ENCODE data around the gene CHURC1.

CHURC1 gene

DNA sequence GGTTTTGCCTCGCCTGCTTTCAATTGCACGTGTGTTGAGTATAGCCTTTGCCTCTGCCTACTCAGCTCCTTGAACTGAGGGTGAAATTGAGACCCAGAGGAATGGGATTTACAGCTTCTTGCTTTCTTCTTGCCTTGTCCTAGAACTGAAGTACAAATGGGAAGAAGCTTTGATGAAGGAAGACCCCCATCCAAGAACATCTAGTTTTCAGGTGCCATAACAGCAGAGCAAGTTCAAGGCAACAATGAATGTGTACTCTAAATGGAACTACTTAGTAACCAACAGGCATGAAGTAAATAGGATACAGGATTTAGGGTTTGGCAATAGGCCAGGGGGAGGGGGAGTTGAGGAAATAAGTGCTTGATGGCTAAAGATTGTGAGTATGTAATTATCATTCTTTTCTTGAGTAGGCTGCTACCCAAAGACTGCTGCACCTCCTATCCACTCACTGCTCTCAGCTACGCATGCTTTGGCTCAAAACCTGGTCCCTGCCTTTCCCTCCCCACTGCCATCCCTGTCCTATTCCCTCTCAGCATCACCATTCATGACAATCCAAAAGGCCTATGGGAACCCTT is 26.2 kb downstream of the CHURC1 start:
- DNase-seq, result no peak

DNA sequence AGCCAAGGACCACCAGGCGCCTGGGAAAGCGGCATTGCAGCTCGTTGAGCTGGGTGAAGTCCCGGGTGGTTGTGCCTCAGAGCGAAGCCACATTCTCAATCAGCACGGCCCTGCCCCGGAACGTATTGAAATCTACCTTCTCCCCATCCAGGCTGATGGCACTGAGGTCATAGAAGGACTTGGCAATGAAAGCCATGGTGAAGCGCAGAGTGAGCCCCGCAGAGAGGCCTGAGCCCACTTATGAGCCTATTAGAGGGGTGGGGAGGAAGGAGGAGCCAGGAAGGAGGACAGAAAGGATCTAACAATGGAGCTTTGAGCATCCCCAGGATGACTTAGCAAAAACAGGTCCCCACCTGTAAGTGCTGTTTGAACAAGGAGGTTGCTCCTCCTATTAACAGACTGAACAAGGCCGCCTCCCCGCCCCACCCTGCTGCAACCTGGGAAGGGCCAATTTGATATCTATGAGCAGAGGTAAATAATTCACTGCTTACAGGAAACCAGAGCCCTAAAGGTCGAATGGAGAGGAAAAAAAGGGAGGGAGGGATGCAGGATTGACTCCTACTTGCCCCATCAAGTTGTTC is 28.4 kb downstream of the CHURC1 start, which contains the start of gene GPX2:
Gene GPX2, minus strand, starts transcription at position 215 of the 581 bp plus-strand sequence. Its CDS starts 19 bp downstream, at position 196.
- no peak for DNase-seq

DNA sequence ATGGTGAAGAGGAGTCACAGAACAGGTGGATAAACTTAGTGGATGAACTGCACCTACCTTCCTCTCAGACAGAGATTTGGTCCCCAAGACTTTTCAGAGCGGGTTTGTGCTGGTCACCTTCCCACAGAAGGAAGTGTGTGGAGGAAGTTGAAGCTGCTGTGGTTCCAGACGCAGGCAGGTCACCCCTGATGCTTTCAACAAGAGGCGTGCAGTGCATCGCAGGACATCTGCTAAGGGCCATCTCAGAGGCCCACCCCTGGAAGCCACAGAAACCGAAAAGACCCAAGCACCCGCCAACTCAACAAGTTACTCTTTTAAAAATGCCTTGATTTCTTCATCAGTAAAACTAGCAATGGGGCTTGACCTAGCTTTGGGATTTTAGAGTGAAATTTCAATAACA is 29.3 kb downstream of the CHURC1 start:
- DNase-seq, result no peak

DNA sequence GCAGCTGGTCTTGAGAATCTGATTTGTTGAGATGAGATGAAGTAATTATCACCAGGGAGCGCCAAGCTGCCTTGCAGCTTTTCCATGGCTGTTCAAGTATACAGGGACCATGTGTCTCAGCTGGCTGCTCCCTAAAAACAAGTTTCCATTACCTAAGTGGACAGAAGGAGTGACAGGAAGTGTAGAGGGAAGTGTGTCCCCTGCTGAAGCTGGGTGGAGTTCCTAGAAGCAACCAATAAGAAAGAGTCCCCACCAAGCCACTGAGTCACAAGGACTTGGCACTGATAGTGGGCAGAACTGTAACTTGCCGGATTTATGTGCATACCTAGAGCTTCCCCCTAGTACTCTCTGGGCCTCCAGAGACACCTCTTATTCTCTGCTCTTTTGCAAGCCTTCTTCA is 29.8 kb downstream of the CHURC1 start:
- no peak for DNase-seq

DNA sequence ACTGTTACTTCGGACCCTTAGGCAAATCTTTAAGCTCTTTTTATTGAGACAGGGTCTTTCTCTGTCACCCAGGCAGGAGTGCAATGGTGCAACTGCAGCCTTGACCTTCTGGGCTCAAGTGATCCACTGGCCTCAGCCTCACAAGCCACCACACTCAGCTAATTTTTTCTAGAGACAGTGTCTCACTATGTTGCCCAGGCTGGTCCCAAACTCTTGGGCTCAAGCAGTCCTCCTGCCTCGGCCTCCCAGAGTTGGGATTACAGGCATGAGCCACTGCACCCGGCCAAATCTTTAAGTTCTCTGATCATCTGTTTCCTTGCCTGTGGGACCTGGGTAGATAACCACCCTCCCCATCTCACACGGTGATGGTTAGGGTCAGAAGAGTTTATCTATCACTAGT is 30.6 kb downstream of the CHURC1 start:
- DNase-seq, result no peak

DNA sequence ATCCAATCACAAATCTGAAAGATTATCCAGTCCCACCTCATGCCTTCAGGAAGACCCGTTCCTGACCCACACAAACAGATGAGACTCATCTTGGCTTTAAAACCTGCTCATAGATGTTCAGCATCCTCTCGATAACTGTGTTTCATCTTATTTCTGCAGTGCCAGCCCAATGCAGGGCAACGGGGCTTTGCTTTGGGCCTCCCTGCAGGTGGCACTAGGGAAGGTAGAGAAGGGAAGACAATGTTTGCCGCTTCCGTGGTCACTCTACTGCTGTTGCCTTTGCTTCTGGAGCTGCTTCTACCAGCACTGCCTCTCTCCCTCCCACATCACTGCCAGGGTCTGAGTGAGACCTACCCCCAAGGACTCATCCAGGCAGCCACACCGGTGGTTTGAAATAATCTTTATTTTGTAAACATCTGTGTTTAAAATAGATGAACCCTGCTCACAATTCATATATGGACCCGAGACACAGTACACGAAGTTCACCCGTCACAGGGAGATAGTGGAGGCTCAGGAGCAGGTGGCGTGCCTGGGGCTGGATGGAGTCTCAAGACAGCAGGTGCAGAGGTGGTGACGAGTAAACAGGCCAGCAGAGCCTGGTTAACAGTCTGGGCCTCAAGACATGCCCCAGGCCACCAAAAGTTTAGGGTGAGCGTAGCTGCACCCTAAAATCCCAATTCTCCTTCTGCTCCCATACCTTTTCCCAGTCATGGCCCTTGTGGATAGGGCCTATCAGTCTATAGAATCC is 31.4 kb downstream of the CHURC1 start:
- DNase-seq, result no peak

DNA sequence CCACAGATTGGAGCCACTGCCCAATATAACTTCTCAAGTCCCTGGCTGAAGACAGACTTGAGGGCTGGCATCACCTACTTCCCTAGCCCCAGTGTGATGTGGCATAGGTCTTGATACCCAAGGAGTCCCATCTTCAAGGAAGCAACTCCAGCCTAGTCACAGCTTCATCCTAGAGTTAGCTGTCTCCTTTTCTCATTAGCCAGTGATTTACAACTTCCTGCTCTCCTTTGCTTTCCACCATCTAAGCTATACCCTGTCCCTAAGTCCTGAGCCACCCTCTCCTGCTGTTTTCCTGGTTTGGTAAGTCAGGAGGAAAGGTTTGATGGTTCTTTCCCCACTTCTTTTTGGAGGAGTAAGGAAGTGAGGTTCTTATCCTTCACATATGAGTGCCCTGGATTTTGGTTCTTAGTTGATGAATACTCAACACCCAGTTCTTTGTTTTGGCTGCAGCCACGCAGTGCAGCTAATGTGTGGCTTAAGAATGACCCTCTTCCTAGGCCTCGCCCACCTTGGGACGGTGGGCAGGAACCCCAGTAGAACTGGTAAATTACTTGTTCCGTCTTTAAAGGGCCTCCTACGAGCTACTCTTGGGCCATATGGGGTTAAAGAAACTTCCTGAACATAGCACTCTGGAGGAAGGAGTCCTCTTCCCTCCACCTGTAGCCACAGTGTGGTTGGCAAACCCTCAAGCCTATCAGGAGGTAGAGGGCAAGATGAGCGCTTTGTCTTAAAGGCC is 32.2 kb downstream of the CHURC1 start:
- DNase-seq, result no peak

DNA sequence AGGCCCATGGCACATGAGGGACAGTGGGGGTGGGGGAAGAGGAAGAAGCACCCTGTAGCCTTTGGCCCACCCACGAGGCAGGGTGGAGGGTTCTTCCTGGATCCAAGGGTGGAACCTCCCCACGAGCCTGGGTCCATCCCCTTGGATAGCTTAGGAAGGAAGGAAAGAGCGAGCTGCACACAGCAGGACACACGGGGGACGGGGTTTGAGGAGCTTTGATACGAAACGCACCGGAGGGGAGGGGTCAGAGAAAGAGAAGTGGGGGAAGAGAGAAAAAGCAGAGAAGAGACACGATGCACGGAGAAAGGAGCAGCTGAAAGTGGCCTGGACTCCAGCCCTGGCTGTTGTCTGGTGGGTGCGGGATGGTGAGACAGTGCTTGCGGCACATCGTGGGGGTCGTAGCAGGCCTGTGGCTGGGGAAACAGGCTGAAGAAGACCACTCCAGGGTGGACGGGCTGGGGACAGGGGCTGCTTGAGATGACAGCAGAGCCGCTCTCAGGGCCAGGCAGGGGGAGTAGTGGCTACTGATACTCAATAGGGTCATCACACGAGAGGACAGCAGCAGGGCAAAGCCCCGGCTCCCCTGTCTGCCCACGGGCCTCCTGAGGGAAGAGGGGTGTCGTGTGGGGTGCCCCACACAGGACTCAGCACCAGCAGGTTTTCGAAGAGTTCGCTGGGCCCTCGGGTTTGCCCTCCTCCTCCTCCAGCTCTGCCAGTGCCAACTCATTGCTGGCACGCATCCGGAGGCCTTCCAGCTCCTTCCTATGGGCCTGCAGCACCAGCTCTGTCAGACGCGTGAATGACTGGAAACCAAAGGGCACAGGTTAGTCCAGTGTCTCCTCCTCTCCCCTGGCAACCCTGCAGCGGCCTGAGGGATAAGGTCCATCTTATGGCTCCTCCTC is 33.7 kb downstream of the CHURC1 start:
- DNase-seq, result no peak

DNA sequence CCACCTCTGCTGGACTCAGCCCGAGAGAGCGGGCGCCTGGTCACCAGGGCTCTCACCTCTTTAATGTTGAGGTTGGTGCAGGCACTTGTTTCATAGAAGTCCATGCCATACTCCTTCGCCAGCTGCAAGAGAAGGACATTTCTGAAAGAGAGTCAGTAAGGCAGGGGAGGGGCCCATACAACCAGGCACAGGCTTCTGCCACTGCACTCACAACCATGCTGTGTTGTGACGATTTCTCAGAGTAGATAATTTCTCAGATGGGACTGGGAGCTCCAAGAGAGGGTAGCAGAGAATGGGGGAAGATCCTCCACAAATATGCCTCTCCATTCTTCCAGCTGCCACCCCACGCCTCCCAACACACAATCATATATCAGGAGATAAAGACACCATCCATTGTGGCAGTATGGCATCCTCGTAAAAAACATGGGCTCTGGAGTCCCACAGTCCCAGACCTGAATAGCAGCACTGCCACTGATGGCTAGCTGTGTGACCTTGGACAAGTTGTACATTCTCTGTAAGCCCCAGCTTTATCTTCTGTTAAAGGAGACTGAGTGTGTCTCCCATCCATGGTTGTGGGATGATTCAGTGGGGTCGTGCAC is 34.5 kb downstream of the CHURC1 start:
- DNase-seq, result no peak

DNA sequence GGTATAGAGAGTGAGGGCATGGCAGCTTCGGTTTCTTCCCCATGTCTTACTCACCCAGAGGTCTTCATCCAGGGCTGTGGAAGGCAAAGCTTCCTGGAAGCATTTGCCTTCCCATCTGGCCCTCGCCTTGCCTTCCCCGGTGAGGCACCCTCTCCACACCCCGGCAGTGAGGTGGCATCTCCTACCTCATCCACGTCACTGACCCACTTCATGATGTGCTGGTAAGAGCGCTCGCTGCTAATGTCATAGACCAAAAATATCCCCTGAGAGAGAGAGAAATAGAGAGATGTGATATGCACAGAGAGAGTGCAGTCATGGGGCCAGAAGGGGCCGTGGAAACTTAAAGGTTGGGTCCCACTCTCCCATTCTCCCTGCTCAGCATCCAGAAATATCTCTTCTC is 36.6 kb downstream of the CHURC1 start:
- DNase-seq, result no peak

DNA sequence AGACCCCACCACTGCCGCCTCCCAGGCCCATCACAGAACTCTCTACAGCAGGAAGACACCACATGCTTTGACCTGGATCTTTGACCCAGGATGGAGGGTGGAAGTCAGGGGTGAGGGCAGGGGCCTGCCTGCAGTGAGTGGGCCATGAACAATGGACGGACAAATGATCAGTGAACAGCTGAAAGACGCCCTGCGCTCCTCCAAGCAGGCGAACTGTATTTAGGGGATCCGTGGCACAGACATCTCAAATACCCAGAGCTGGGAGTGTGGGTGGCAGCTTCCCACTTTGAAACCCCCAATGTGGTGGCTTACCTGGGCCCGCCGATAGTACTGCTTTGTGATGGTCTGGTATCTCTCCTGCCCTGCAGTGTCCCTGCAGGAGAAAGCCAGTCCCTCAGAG is 37.0 kb downstream of the CHURC1 start:
- no peak for DNase-seq

DNA sequence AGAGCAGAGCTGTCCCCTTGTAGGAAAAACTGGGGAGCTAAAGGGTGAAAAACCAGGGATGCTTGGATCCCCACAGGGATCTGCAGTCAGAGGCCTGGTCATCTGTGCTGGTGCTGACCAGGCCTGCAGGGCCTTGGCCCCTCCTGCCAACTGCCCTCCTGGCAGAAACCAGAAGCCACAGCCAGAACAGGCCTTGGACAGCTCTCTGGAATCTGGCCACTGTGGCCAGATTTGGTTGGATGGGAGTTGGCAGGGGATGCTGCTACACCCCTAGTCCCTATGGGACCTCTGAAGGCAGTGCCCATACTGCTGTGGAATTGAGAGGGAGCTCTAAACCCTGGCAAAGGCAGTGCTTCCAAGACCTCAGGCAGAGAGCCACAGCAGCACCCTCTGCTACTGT is 37.5 kb downstream of the CHURC1 start:
- no peak for DNase-seq

DNA sequence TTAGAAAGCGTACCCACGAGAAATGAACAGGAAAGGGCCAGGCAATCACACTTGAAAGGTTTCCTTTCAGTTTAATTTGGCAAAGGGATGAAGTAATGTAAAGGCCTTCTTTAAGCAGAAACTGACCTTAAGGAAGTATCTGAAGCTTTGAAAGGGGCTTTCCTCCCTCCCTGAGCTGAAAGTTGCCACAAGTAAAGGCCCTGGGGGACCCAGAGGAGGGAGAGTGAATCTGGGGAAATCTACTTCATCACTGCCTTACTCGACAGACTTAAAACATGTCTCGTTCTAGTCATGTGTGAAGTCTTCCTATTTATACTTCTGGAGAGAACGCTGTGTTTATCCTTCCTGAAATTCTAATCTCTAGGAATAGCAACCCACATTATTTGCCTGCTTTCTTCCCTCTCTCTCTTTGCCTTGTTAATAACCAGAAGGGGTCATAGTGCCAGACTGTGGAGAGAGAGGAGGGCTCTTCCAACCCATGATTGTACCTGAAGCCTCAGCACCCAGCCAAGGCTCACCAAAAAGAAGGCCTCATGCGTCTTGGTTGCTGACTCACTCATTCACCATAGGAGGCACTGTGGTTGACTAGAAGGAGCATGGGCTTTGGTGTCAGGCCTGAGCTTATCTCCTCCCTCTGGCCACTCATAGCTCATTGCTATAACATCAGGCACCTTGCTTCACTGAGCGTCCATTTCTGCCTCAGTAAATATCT is 38.5 kb downstream of the CHURC1 start:
- peak; percentile 14 for DNase-seq

DNA sequence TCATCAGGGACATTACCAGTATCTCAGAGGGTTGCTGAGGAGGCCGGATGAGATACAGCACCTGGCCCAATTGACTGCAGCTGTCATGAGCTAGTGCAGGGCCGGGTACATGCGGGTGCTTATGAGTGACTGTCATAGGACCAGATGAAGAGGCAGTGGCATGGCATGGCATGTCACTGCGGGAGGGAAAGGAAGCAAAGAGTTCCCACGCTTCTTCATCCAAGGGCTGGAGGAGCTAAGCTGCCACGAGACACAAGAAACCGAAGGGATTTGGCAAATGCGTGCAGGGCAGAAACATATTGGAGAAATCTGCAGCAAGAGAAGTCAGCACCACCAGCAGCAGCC is 39.0 kb downstream of the CHURC1 start:
- DNase-seq, result no peak

DNA sequence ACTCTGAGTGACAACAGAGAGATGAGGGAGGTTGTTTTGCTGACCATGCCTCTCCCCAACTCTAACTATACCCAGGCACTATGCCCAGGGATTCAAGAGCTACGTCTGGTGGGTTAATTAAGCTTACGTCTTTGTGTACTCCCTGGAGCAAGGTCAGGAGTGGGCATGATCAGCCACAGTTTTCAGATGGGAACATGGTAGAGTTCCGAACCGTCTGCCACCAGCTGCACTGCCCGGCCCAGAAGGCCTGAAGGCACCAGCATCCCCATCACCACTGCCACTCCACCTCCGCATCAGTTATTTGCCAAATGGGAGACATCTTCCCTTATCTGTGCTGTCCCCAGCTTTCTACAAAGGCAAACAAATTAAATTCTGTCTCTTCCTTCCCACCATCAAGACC is 39.4 kb downstream of the CHURC1 start:
- no peak for DNase-seq

DNA sequence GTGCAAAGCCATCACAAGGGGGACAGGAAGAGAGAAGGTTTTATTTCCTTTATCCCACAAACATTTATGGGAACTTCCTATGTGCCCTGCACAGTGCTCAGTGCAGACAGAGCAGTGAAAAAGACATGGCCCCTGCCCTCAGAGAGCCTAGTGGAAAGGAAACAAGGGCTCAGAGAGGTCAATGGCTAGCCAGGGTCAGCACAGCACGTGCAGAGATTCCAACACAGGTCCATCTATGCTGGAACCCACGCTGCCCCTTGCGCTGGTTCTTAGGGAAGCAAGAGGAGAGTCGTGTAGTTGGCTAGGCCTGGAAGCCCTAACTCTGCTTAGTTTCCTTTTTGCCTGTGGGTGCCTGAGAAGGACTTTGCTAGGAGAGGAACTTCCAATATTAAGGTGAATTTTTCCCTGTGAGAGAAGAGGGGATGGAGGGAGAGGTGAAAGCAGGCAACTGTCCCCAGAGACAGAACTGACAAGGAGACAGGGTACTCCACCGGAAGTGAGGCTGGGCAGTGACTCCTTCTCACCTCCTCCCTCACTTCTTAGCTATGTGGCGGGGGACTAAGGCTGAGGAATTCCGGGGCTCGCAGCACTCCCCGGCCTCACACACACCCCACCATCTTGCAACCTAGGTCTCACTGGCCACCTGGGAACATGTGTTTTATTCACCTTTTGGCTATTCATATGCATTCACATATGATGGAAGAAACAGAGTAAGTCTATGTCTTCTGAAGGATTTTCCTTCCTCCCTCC is 40.4 kb downstream of the CHURC1 start:
- DNase-seq, result no peak

DNA sequence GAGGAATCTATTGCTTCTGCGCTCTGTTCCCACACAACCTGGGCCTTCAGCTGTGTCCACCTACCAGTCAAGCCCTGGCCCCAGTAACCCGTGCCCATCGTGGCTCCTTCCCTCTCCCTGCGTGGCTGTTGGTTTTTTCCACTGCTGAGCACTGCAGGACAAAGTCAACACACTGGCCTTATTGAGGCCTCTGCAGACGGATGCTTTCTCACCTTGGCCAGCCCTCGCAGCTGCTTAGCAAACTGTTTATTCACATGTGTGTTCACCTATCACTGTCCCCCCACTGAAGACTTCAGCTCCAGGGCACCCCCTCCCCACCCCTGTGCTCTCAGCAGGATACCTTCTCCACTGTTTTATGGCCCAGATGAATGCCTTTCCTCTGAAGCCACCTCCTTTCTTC is 41.0 kb downstream of the CHURC1 start:
- no peak for DNase-seq

DNA sequence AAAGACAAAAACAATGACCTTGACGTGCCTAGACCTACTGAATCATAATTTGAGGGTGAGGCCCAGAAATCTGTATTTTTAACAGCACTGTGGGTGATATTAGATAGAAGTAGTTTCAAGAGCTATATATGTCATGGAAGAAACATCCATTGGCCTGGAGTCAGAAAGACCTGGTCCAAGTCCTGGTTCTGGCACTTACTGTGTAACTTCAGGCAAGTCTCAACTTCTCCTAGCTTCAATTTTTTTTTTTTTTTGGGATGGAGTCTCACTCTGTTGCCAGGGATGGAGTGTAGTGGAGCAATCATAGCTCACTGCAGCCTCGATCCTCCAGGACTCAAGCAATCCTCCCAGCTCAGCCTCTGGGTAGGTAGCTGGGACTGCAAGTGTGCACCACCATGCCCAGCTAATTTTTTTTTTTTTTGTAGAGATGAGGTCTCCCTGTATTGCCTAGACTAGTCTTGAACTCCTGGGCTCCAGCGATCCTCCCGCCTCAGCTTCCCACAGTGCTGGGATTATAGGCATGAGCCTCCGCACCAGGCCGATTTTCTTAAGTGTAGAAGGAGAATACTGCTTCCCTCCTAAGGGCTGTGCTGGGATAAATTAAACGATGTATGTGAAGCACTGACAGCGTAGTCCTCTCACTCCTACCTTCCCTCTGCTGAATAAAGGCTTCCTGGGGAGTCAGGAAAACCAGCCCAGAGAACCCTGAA is 42.6 kb downstream of the CHURC1 start:
- DNase-seq, result no peak

DNA sequence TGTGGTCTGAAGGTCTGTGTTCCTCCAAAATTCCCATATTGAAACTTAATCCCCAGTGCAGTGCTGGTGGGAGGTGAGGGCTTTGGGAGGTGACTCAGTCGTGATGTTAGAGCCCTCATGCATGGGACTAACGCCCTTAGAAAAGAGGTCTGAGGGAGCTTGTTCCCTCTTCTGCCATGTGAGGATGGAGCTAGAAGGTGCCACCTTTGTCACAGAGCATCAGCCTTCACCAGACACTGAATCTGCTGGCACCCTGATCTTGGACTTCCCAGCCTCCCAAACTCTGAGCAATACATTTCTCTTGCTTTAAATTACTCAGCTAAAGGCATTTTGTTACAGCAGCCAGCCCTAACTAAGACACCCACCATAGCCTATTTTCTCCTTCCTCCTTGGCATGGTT is 43.9 kb downstream of the CHURC1 start:
- no peak for DNase-seq

DNA sequence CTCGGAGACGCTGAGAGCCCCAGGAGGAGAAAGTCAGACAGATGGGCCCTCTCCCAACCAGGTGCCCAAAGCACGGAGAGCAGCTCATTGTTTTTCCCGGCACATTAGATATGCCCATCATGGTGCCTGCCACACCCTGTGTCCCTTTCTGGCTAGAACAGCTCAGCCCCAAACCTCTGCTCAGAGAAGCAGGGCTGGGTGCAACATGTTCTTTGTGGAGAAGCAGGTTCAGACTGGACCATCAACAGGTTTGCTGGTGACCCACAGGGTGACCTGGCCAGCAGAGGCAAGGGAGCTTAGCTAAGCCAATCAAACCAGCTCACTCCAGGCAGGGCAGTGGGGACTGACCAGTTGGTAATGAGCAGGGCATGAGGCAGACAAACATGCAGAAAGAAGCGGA is 44.5 kb downstream of the CHURC1 start:
- no peak for DNase-seq

Data from activated CD4-positive, alpha-beta T cell treated with anti-CD3 and anti-CD28 coated beads, Interleukin-2, amount 50 U/mL, for 16 hours (primary cell).